K562 (cell line): ENCODE results near the gene SLC27A6. TPM values are rescaled to one million over a fixed set of nuclear protein-coding genes. Genes with fewer than 3 reads are reported as not detected.

Experiments
- ATF6 ChIP-seq: sonication (generic); formaldehyde crosslinking; IDR thresholded peaks from 2 replicates; pipeline ENCODE4 v1.4.0; 2020; ENCODE audit warnings: mild to moderate bottlenecking, missing genetic modification reagents
- CBFA2T2 ChIP-seq: fragments of 450-650 bp; conservative IDR thresholded peaks from 2 replicates; pipeline ENCODE4 v1.6.1; 2017; ENCODE audit warnings: mild to moderate bottlenecking
- CCNT2 ChIP-seq: IDR thresholded peaks from 2 replicates; pipeline ENCODE4 v1.6.1; 2011; ENCODE audit warnings: borderline replicate concordance, low read depth, mild to moderate bottlenecking, moderate library complexity, mixed read lengths, low read length; ENCODE audit not compliant: insufficient read length; ENCODE audit errors: extremely low read depth
- DIDO1 ChIP-seq: fragments of 450-650 bp; IDR thresholded peaks from 2 replicates; pipeline ENCODE4 v1.6.1; 2016; ENCODE audit warnings: low read depth, missing biosample characterization, missing genetic modification characterization
- HDAC6 ChIP-seq: IDR thresholded peaks from 2 replicates; pipeline ENCODE4 v1.6.1; 2012; ENCODE audit warnings: low read depth, mild to moderate bottlenecking, control low read depth, inconsistent platforms, low read length, moderate library complexity
- HMG20A ChIP-seq: fragments of 450-650 bp; formaldehyde crosslinking; conservative IDR thresholded peaks from 2 replicates; pipeline ENCODE4 v1.4.0; 2020; ENCODE audit warnings: mild to moderate bottlenecking, mixed read lengths
- HSF4 ChIP-seq: fragments of 250-450 bp; sonication (Bioruptor Pico); IDR thresholded peaks from 2 replicates; pipeline ENCODE4 v2.1.2; 2022; ENCODE audit warnings: mild to moderate bottlenecking, moderate library complexity, borderline replicate concordance
- L3MBTL2 ChIP-seq: fragments of 450-650 bp; IDR thresholded peaks from 2 replicates; pipeline ENCODE4 v1.6.1; 2016; ENCODE audit warnings: mild to moderate bottlenecking, moderate library complexity
- MIER1 ChIP-seq: fragments of 450-650 bp; IDR thresholded peaks from 2 replicates; pipeline ENCODE4 v1.6.1; 2016; ENCODE audit warnings: antibody characterized with exemption, mild to moderate bottlenecking, low read depth
- NCOR1 ChIP-seq: fragments of 450-650 bp; IDR thresholded peaks from 2 replicates; pipeline ENCODE4 v1.6.1; 2016; ENCODE audit warnings: mild to moderate bottlenecking, moderate library complexity
- PTBP1 ChIP-seq: fragments of 200-400 bp; formaldehyde crosslinking; IDR thresholded peaks from 2 replicates; pipeline ENCODE4 v1.6.1; 2017; ENCODE audit warnings: low read depth, low read length
- RBBP5 ChIP-seq: fragments of 200-600 bp; sonication (generic); IDR thresholded peaks from 2 replicates; pipeline ENCODE4 v1.6.1; 2012; ENCODE audit warnings: borderline replicate concordance, mild to moderate bottlenecking, low read length, control low read depth, inconsistent platforms; ENCODE audit not compliant: insufficient read depth, poor library complexity, severe bottlenecking
- SFPQ ChIP-seq: fragments of 200-400 bp; formaldehyde crosslinking; IDR thresholded peaks from 2 replicates; pipeline ENCODE4 v1.6.1; 2017; ENCODE audit warnings: mild to moderate bottlenecking, low read depth, low read length, moderate library complexity
- TFAM ChIP-seq: fragments of 250-450 bp; sonication (Bioruptor Pico); conservative IDR thresholded peaks from 2 replicates; pipeline ENCODE4 v1.5.0; 2021; ENCODE audit warnings: mild to moderate bottlenecking, moderate library complexity
- ZNF12 ChIP-seq: sonication (generic); formaldehyde crosslinking; IDR thresholded peaks from 2 replicates; pipeline ENCODE4 v1.4.0; 2020; ENCODE audit warnings: mild to moderate bottlenecking, missing genetic modification reagents
- ZNF134 ChIP-seq: fragments of 250-450 bp; sonication (Bioruptor Pico); conservative IDR thresholded peaks from 2 replicates; pipeline ENCODE4 v1.4.0; 2020
- ZNF24 ChIP-seq: fragments of 450-650 bp; IDR thresholded peaks from 2 replicates; pipeline ENCODE4 v1.6.1; 2016
- ZNF717 ChIP-seq: fragments of 250-450 bp; sonication (Bioruptor Pico); IDR thresholded peaks from 2 replicates; pipeline ENCODE4 v1.5.0; 2021
- polyA plus RNA-seq, 8 experiments: library from polyadenylated mRNA; depleted of rRNA in 4 of 8; stranded (reverse) in 5 of 8; unstranded in 3 of 8; fragments of >200 nt; fragmentation: Nextera tagmentation in 2 of 8; fragmentation: Illumina TruSeq in 1 of 8; extraction: Ambion mirVana in 2 of 8; extraction: Trizol in 1 of 8; gene quantifications; 2 replicates each; pipeline versions ENCODE4 v1.2.1 to v1.2.3, GENCODE V29; 2011 to 2014; ENCODE audit warnings: inconsistent platforms in 1 of 8, missing spikeins in 1 of 8
- total RNA-seq, 7 experiments: library from RNA; depleted of rRNA in 6 of 7; stranded (reverse); fragments of >200 nt in 6 of 7; fragmentation: Illumina TruSeq in 2 of 7; extraction: Trizol in 2 of 7; gene quantifications; 2 replicates each; pipeline versions ENCODE4 v1.2.1 to v1.2.3, GENCODE V29; 2011 to 2021; ENCODE audit warnings: low replicate concordance in 1 of 7
- TF ChIP-seq, protein P1 (sequence below): fragments of 450-650 bp; IDR thresholded peaks from 2 replicates; pipeline ENCODE4 v1.6.1; 2014; ENCODE audit warnings: low read depth, mild to moderate bottlenecking, moderate library complexity, borderline replicate concordance
- TF ChIP-seq, protein P2 (sequence below): fragments of 250-450 bp; sonication (Bioruptor Pico); IDR thresholded peaks from 2 replicates; pipeline ENCODE4 v1.5.0; 2020; ENCODE audit warnings: mild to moderate bottlenecking, borderline replicate concordance

SLC27A6 gene
- total and polyA plus RNA-seq, 9 of the 15 experiments (the other 6 are each of a cell fraction or from before 2014, with no cell fraction given) = 0.56 to 1.9 (median 1.2) TPM

- TF ChIP-seq RBBP5 = peak; percentile 84
- no peak for TF ChIP-seq DIDO1 (tag)
- no peak for TF ChIP-seq HMG20A
- TF ChIP-seq L3MBTL2 = 0 out of 2 replicates have a peak, but pooled peaks have one; percentile 45
- TF ChIP-seq ZNF12 (CRISPR knock-in tag) = no peak
- TF ChIP-seq TFAM (CRISPR knock-in tag) = no peak
- TF ChIP-seq ZNF134 (CRISPR knock-in tag) = no peak
- no peak for TF ChIP-seq CCNT2
- TF ChIP-seq NCOR1 = peak; percentile 87
- TF ChIP-seq MIER1 = no peak
- TF ChIP-seq, protein P1, sequence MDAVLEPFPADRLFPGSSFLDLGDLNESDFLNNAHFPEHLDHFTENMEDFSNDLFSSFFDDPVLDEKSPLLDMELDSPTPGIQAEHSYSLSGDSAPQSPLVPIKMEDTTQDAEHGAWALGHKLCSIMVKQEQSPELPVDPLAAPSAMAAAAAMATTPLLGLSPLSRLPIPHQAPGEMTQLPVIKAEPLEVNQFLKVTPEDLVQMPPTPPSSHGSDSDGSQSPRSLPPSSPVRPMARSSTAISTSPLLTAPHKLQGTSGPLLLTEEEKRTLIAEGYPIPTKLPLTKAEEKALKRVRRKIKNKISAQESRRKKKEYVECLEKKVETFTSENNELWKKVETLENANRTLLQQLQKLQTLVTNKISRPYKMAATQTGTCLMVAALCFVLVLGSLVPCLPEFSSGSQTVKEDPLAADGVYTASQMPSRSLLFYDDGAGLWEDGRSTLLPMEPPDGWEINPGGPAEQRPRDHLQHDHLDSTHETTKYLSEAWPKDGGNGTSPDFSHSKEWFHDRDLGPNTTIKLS = no peak
- TF ChIP-seq ZNF717 = no peak
- peak; percentile 86 for TF ChIP-seq CBFA2T2
- TF ChIP-seq PTBP1 = no peak
- TF ChIP-seq SFPQ = no peak
- TF ChIP-seq ZNF24 = 0 out of 2 replicates have a peak, but pooled peaks have one; percentile 16
- peak; percentile 9; the same call in 1 of the 2 replicates for TF ChIP-seq HSF4 (CRISPR knock-in tag)
- TF ChIP-seq, protein P2, sequence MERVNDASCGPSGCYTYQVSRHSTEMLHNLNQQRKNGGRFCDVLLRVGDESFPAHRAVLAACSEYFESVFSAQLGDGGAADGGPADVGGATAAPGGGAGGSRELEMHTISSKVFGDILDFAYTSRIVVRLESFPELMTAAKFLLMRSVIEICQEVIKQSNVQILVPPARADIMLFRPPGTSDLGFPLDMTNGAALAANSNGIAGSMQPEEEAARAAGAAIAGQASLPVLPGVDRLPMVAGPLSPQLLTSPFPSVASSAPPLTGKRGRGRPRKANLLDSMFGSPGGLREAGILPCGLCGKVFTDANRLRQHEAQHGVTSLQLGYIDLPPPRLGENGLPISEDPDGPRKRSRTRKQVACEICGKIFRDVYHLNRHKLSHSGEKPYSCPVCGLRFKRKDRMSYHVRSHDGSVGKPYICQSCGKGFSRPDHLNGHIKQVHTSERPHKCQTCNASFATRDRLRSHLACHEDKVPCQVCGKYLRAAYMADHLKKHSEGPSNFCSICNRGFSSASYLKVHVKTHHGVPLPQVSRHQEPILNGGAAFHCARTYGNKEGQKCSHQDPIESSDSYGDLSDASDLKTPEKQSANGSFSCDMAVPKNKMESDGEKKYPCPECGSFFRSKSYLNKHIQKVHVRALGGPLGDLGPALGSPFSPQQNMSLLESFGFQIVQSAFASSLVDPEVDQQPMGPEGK (CRISPR knock-in tag) = no peak
- TF ChIP-seq HDAC6 = no peak
- TF ChIP-seq ATF6 = no peak
These were observed 117.2 kb downstream of the SLC27A6 start (continued) for GRCh38 chr5:129082225-129083136.
